GOT3 (cell line): ENCODE data around the gene PALMD.

Experiments used
- DNase-seq: peaks from one replicate; lab custom pipeline; 2025; ENCODE audit warnings: mixed read lengths; lab: John Stamatoyannopoulos, UW

The PALMD gene

DNA sequence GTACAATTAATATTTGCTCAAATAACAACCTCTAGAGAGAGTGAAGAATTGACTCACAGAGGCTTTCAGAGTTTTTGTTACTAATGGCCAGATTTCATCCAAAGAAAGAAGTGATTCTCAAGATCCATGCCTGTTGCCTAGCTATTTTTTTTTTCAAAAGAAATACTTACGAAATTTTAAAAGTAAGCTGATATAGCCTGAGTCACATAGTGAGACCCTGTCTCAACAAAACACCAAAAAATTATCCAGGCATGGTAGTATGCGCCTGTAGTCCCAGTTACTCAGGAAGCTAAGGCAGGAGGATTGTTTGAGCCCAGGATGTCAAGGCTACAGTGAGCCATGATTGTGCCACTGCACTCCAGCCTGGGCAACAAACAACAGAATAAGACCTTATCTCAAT, 14.6 kb downstream of the PALMD start:
- DNase-seq: no peak

DNA sequence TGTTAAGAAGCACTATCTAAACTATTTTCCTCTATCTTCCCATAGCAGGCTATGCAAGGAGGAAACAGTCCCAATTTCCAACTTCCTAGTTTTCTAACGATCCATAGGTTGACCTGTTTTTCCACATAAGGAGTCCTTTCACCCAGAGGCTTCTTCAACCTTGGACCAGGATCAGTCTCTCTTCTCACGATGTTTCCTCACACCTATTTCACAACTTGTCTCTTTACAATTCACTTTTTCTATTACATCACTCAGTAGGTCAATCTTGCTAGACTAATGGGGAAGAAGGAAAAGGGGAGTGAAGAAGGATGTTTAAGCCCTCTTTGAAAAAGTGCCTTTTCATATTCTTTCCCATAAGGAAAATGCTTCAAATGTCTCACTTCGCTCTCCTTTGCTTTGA, 15.9 kb downstream of the PALMD start:
- no peak for DNase-seq

DNA sequence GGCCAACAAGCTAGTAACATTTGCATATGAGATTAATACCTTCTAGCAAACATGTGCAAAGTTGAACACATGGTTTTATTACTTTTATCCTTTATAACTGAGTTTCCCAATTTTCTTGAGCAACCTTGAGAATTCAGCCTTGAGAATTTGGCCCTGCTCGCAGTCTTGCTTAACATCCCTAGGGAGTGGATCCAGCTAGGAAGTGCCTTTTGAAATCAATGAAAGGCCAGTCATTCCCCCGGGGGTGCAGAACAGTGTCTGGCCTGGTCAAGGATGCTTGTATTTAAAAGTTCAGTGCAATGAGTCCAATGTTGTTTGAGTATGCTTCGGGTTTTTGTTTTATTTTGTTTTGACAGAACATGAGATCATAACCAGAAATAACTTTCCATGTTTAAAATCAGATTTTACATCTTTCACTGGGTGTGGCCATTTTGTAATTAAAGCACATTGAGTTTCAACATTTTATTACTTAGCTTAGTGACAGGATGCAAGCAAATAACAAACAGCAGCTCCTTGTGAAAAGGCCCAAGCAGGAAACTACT, 16.7 kb downstream of the PALMD start:
- no peak for DNase-seq

GRCh38 chr1:99663501-99663900, 17.6 kb downstream of the PALMD start:
- no peak for DNase-seq

DNA sequence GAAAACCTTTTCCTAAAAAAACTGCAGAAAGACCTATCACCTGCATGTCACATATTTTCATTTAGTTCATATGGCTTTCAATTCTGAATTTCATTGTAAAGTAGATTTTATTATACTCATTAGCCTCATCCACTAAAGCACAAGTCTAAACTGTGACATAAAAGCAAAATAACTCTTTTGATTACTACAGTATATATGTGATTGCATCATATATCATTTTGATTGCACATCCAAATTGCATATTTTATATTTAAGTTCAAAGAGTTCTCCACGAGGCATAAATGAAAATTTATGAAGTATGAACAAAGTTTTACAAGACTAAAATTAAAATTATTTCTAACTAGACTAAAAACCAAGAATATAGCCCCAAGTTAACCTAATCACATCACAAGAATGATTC, 19.3 kb downstream of the PALMD start:
- DNase-seq: no peak

DNA sequence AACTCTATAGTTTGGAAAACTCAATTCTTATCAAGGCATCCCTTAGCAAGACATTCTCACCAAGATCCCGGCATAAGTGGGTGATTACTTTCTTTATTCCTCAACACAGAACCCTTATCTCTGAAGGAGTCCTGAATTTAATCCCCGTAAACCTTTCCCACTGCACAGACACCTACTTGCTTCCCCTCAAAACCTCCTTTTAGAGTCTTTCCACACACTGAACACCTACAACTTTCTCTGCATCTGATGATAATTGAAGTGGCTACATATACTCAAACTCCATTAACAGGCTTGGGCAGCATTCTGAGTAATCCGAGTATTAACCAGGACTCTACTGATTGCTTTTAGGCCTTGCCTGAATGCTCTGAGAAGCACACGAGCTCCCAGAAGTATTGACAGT, 23.5 kb downstream of the PALMD start:
- DNase-seq: no peak

DNA sequence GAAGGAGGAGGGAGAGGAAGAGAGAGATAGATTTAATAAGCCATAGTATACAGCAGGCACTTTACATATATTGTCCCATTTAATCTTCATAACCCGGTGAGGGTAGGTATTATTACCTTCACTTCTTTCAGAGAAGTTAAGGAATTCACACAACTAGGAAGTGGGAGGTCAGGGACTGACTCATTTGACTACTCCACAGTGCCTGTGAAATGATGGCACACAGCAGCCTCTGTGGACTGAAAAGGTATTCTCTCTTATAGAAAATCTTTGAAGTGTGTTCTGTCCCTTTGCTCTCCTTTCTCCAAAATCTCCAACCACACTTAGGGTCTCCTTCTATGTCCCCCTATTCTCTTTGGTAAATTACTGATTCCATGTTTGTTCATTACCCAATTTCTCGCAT, 23.9 kb downstream of the PALMD start:
- DNase-seq: no peak

DNA sequence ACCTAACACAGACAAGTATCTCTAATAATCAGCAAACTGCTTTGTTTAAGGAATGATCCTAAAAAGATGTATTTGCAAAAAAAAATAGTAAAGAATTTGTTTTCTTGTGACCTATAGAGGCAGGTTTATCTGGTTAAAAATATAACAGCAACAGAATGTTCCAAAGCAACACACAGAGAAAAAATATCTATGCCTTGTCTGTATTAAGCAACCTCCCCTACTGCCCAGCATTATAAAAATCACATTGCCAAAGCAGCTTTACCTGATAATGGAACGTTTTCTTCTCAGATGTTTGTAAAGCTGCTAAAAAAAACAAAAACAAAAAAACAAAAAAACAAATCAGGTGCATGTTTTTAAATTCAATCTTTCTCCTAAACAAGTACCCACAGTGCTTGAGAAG, 24.7 kb downstream of the PALMD start:
- no peak for DNase-seq

DNA sequence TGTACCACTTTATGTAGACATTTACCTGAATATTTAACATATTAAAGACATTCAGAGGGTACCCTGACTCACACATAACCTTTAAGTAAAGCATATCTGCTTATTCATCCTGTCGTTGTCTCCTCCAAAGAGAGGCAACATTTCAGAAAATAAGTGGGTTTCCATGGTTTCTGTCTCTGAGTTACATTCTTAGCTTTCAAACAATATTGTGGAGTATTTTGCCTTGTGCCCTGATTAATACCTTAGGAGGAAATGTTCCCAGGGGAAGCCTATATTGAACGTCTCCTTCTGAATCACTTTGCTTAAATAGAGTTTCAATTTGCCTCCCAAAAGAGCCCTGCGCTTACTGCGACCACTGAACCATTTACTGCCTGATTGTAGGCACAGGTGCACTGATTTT, 26.1 kb downstream of the PALMD start:
- no peak for DNase-seq

GRCh38 chr1:99672530-99673213, 26.8 kb downstream of the PALMD start:
- no peak for DNase-seq

GRCh38 chr1:99673315-99673714, 27.4 kb downstream of the PALMD start:
- DNase-seq: no peak

DNA sequence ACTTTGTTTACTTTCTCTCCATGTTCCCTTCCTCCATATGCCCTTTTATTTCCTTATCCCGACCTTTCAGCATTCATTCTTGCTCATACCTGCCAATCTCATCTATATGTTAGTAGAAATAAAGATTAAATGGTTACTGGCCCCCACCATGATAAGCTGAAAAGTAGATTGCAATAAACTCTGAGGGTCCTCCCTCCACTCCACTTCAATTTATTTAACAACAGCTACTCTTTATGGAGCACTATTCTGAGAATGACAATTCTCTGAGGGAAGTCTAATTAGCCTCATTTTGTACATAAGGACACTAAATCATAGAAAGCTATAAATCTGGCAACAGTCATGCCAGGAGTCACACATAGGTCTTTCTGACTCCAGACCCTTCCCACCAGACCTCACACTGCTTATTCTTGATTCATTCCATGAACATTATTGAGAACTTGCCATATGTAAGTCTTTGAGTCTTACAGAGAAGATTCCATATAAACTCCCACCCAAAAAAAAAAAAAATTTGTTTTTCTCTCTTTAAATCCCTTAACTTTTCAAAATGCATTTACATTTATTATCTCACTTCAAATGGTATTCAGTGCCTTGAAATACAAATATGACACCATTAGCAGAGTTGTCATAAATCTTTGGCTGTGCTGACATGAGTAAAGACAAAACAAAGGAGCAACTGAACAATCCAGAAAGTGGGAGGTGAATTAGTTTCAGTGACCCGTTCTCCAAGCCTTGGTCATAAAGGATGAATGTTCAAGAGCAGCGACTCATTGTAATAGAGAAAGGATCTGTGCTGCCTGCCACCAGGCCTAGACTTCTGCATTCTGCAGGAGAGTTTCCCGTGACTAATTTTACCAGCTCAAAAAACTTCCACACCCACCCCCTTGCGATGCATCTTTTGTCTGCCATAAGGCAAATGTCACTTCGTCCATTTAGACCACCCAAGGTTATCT, 28.5 kb downstream of the PALMD start:
- no peak for DNase-seq

DNA sequence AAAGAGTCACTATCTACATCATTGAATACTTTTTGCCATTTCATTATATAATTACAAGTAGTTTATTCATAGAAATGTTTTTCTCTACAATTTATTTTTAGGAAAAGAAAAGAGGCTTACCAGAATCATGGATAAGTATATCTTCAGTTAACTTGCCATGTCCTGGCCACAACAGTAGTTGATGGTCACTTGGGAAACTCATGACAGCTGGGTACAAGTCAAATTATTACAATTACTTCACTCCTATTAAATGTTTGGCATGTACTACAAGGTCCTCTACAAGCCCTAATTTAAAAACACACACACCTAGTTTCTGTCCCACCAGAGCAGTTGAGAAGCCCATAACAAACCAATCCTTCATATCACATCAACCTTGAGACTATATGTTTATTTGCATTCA, 29.4 kb downstream of the PALMD start:
- no peak for DNase-seq

DNA sequence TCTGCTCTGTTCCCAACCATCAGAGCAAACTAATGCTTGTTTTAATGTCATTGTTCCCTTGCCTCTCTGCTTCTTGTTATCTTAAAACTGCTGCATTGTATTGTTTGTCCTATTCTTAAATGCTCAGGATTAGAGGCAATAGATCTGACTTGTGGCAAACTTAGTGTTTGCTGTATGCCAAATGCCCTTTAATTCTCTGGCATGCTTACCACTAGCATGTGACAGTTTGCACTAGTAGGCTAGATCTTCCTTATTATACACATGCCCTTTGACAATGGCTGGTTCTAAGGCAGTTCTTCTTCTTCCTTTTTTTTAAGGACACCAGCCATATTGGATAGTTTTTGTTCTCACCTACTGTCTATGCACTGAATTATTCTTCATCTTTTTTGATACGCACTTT, 30.1 kb downstream of the PALMD start:
- DNase-seq: no peak

DNA sequence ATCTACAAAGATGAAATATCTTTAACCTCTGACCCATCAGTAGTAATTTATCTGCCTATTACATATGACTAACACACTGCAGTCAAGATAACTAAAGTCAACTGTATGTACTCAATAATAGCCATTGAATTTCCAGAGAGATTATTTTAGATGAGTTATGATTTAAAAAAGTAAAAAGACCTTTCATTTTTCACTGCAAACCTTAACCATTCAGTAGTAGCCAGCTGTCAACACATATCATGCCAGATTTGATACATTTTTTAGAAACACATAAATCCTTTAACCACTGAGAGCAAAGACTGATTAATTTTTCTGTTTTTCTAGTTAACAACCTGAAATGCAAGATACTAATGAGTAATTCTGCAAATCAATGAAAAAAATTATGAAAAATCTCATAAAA, 31.0 kb downstream of the PALMD start:
- no peak for DNase-seq

DNA sequence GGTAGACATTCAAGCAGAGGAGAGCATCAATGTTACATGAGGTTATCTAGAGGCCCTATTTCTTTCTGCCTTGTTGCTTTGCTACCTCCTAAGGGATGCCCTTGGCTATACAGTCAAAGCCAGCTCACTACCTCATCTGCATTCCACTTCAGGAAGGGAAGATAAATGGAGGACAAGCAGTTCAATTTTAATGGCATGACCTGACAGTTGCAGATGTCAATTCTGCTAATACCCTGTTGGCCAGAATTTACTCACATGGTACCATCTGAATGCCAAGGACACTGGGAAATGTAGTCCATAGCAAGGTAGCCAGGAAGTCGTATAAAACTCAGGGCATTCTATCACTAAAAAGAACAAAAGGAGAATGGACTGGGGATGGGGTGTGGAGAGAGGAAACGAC, 31.5 kb downstream of the PALMD start:
- no peak for DNase-seq

DNA sequence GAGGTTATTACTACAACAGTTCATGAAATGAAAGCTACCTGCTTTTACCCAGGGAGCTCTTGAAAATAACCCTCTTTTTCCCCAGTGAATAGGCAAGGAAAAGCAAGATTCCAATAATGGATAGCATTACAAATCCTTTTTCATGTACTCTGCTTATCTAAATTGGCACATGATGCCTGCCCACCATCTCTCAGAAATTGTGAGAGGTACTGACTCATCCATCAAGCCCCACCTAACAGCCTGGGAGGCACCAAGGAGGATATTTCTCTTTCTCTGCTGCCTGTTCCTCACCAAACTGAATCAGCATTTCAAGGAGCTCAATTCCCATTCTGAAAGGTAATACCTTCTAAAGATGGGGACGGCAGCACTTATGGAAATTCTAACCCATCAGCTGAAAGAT, 34.4 kb downstream of the PALMD start:
- no peak for DNase-seq

- DNase-seq: no peak
These were observed 35.7 kb downstream of the PALMD start for GRCh38 chr1:99681583-99681982.

DNA sequence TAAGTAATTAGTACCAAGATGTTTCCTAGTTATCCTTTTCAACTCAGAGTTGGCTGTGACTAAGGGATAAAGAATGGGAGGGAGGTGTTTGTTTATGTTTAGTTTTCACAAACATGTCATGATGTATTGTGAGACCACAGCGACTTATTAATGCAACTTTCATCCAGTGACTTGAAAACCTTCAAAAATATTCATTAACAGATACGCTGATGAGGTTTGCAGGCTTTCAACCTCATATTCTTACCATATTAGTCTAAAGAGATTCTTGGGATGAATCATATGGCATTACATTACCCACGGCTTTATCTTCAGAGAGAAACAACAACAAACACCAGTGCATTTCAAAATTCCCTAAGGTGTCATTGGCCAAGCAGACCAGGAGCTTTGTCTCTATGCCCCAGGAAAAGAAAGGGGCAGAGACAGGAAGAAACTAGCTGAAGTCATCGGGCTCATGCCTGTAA, 36.4 kb downstream of the PALMD start:
- DNase-seq: no peak

DNA sequence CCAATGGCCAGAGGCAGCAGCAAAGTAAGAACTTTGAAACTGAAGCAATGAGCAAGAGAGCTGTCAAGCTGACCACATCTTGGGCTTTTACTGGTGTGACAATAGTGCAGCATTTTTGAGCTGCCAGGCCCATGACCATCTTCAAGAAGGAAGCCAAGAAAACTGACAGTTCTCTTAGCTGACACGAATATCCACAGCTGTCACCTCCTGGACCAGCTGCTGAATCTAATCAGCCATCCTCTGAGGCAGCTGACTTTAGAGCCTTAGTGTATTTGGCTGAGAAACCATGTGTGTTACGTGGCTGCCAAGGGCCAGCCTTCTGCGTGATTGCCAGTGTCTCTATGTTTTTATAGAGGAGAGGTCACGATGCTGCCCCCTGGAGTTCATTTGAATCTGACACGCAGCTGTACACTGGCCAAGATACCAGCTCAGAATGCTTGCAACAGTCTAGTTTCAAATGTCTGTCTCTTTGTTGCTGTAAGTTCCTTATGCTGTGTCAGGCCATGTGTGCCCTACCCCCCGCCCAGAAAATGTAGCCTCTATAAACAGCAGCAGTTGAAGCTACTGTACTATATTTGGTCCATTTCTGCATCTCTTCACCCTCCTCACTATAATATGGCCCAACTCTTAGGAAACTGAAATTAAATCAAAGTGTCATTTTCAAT, 39.7 kb downstream of the PALMD start:
- peak; percentile 22 for DNase-seq

DNA sequence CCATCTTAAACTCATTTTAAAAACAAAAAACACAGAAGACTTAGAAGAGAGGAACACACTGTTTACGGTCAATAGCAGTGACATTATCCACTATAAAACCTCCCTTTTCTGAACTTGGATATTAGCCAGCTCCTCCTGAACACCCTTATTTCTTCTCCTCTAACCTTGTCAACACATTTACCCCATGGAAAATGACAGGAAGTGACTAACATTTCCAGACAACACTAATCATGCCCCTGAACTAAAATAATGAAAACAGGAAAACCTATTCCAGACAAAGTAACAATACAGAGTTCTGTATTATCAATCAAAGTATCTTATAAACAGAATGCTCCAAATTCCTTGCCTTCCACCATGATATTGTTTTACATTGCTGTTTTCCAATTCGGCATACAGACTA, 45.3 kb downstream of the PALMD start:
- DNase-seq: no peak

GRCh38 chr1:99696616-99697015, 50.7 kb downstream of the PALMD start:
- DNase-seq: no peak

GRCh38 chr1:99697580-99697979, 51.7 kb downstream of the PALMD start:
- DNase-seq: no peak
